SH-SY5Y (cell line): ENCODE results near the gene KANSL1L.

Experiments used
- GATA2 ChIP-seq: IDR thresholded peaks from 2 replicates; pipeline ENCODE4 v1.6.1; 2011; ENCODE audit warnings: mild to moderate bottlenecking, low read depth, low read length
- GATA3 ChIP-seq: IDR thresholded peaks from 2 replicates; pipeline ENCODE4 v1.6.1; 2011; ENCODE audit warnings: low read depth, mild to moderate bottlenecking, low read length, moderate library complexity

DNA sequence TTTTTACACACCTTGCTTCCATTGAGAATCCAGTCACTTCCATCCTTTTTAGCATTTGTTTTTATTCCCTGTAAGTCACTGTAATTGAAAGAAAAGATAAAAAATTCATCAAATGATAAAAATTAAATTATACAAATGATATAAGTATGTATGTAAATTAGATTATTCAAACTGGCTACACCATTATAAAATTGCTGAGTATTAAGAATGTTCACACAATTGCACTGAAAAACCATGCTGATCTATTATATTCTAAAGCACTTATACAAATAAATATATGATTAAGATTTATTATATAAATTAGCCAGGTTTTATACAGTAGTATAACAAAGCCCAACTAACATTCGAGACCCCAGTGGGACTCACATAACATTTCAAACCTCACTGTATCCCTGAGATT is 39.0 kb upstream of the KANSL1L start:
- TF ChIP-seq GATA2: no peak
- no peak for TF ChIP-seq GATA3
